Osteocyte (in vitro differentiated cells): Measurements from ENCODE around the gene CEP95. TPM values are rescaled to one million over a fixed set of nuclear protein-coding genes. Genes with fewer than 3 reads are reported as not detected.
A peak's percentile ranks its signal among the peaks of the same experiment; 100 is the strongest.
"Not testable (repeated sequence)": the region's sequence is repeated elsewhere in the genome, so short reads cannot be mapped to it uniquely, and the experiment has no call there.

Experiments
- DNase-seq: peaks from one replicate; pipeline ENCODE4 v3.0.0; 2021; ENCODE audit warnings: mixed read lengths; ENCODE audit not compliant: unreplicated experiment; ENCODE audit errors: extremely low spot score
- H3K27ac Mint-ChIP-seq: one replicate; pipeline ENCODE4 v1.8.0; 2021; ENCODE audit warnings: mild to moderate bottlenecking, mixed read lengths; ENCODE audit not compliant: unreplicated experiment
- H3K27me3 Mint-ChIP-seq: one replicate; pipeline ENCODE4 v1.8.0; 2021; ENCODE audit warnings: mixed read lengths; ENCODE audit not compliant: unreplicated experiment
- H3K36me3 Mint-ChIP-seq: one replicate; pipeline ENCODE4 v1.8.0; 2021; ENCODE audit warnings: mixed read lengths; ENCODE audit not compliant: unreplicated experiment
- H3K4me1 Mint-ChIP-seq: one replicate; pipeline ENCODE4 v1.8.0; 2021; ENCODE audit warnings: mixed read lengths; ENCODE audit not compliant: unreplicated experiment
- H3K4me3 Mint-ChIP-seq: one replicate; pipeline ENCODE4 v1.8.0; 2021; ENCODE audit warnings: mild to moderate bottlenecking, moderate library complexity, mixed read lengths; ENCODE audit not compliant: unreplicated experiment
- H3K9me3 Mint-ChIP-seq: one replicate; pipeline ENCODE4 v1.8.0; 2021; ENCODE audit warnings: mixed read lengths; ENCODE audit not compliant: unreplicated experiment
- CTCF ChIP-seq: fragments of 200-600 bp; sonication (generic); IDR thresholded peaks from 2 replicates; pipeline ENCODE4 v1.5.0; 2021; ENCODE audit warnings: antibody characterized with exemption, mild to moderate bottlenecking, moderate library complexity
- long read RNA-seq: library from polyadenylated mRNA; unstranded; transcript quantifications from one replicate; pipeline ENCODE4 v2.0.0, GENCODE V29; 2021
- total RNA-seq: library from RNA; stranded (reverse); gene quantifications from 2 replicates; pipeline ENCODE4 v1.2.1, GENCODE V29; 2021

The CEP95 gene
- total RNA-seq: 47.8 and 53.5 TPM in 2 replicates
- long read RNA-seq, transcript CEP95-203 (20 exons, 3,139 nt): major isoform, 25 of 136 reads
- long read RNA-seq, partial matches to known transcripts: 54 of 136 reads
- long read RNA-seq, other reads (novel, unspliced or antisense): 53 of 136 reads

- peaks cover 54% of the 10 kb centered on the region for H3K36me3 Mint-ChIP-seq
- peak within 1 kb of the TSS; percentile 100 for H3K27ac Mint-ChIP-seq
- no peaks in the 10 kb centered on the region for H3K9me3 Mint-ChIP-seq
- TF ChIP-seq CTCF: no peak
- H3K27me3 Mint-ChIP-seq: no peaks in the 10 kb centered on the region
- peaks cover 38% of the 10 kb centered on the region for H3K4me1 Mint-ChIP-seq
- peak; percentile 99 for DNase-seq
- peak within 1 kb of the TSS; percentile 100 for H3K4me3 Mint-ChIP-seq
These were observed at the start of gene CEP95 for GRCh38 chr17:64506576-64507412. TSS of gene CEP95 (plus strand) at chr17:64506977. CDS start at chr17:64507098, 121 bp downstream.

GRCh38 chr17:64457156-64457555 is 49.6 kb upstream of the CEP95 start:
- DNase-seq: no peak
- Mint-ChIP-seq H3K4me1 (peaks cover 18% of the 10 kb centered on the region), H3K36me3 (no peaks in the 10 kb centered on the region), H3K27me3 (peaks cover 7% of the 10 kb centered on the region), H3K27ac (peak overlapping the region; percentile 52), H3K4me3 (no peak overlapping the region), H3K9me3 (no peaks in the 10 kb centered on the region)
- no peak for TF ChIP-seq CTCF

- Mint-ChIP-seq H3K27ac (no peak overlapping the region), H3K36me3 (no peaks in the 10 kb centered on the region), H3K4me3 (no peak overlapping the region), H3K9me3 (no peaks in the 10 kb centered on the region), H3K4me1 (peaks cover 18% of the 10 kb centered on the region), H3K27me3 (peaks cover 4% of the 10 kb centered on the region)
- TF ChIP-seq CTCF: no peak
- DNase-seq: no peak
These were observed 48.0 kb upstream of the CEP95 start for GRCh38 chr17:64458756-64459155.

GRCh38 chr17:64459284-64459747 is 47.5 kb upstream of the CEP95 start:
- Mint-ChIP-seq H3K9me3 (no peaks in the 10 kb centered on the region), H3K4me1 (peaks cover 18% of the 10 kb centered on the region), H3K27me3 (peaks cover 4% of the 10 kb centered on the region), H3K27ac (no peak overlapping the region), H3K36me3 (no peaks in the 10 kb centered on the region), H3K4me3 (no peak overlapping the region)
- no peak for TF ChIP-seq CTCF
- DNase-seq: no peak

- not testable (repeated sequence) for H3K9me3 Mint-ChIP-seq
These were observed 47.0 kb upstream of the CEP95 start for GRCh38 chr17:64459818-64460217.

More at GRCh38 chr17:64459818-64460217, 47.0 kb upstream of the CEP95 start:
- peaks cover 18% of the 10 kb centered on the region for H3K4me1 Mint-ChIP-seq
- not testable (repeated sequence) for H3K27ac Mint-ChIP-seq, DNase-seq, H3K36me3 Mint-ChIP-seq, H3K4me3 Mint-ChIP-seq, H3K27me3 Mint-ChIP-seq
